KMS-11 (cell line): ENCODE data around the gene RGS11.

Source experiments
- H2AFZ ChIP-seq: fragments of 200-600 bp; sonication (generic); 2 replicates; pipeline ENCODE4 v1.6.1; 2016; ENCODE audit warnings: antibody characterized with exemption, mixed run types, low read depth
- H3K27ac ChIP-seq: fragments of 200-600 bp; sonication (generic); 2 replicates; pipeline ENCODE4 v1.6.1; 2016; ENCODE audit warnings: mild to moderate bottlenecking, mixed run types
- H3K27me3 ChIP-seq: fragments of 200-600 bp; sonication (generic); 2 replicates; pipeline ENCODE4 v1.6.1; 2017; ENCODE audit warnings: mild to moderate bottlenecking, low read depth, mixed run types, moderate library complexity; ENCODE audit not compliant: insufficient read depth
- H3K36me3 ChIP-seq: fragments of 200-600 bp; sonication (generic); 2 replicates; pipeline ENCODE4 v1.6.1; 2017; ENCODE audit warnings: mild to moderate bottlenecking, mixed run types; ENCODE audit not compliant: insufficient read depth
- H3K4me1 ChIP-seq: fragments of 200-600 bp; sonication (generic); 2 replicates; pipeline ENCODE4 v1.6.1; 2016; ENCODE audit warnings: mild to moderate bottlenecking, low read depth, mixed run types; ENCODE audit not compliant: poor library complexity, severe bottlenecking
- H3K4me2 ChIP-seq: fragments of 200-600 bp; sonication (generic); 2 replicates; pipeline ENCODE4 v1.7.0; 2016; ENCODE audit warnings: mild to moderate bottlenecking, mixed run types
- H3K4me3 ChIP-seq: fragments of 200-600 bp; sonication (generic); IDR thresholded peaks from 2 replicates; pipeline ENCODE4 v1.6.1; 2017; ENCODE audit warnings: low read depth, low read length, mixed read lengths; ENCODE audit not compliant: insufficient read depth
- H3K79me2 ChIP-seq: fragments of 200-600 bp; sonication (generic); 2 replicates; pipeline ENCODE4 v1.6.1; 2016; ENCODE audit warnings: low read depth, mixed run types; ENCODE audit not compliant: insufficient read depth
- H3K9ac ChIP-seq: fragments of 200-600 bp; sonication (generic); 2 replicates; pipeline ENCODE4 v1.6.1; 2016; ENCODE audit warnings: mild to moderate bottlenecking, mixed run types
- H4K20me1 ChIP-seq: fragments of 200-600 bp; sonication (generic); 2 replicates; pipeline ENCODE4 v1.6.1; 2016; ENCODE audit warnings: mild to moderate bottlenecking, mixed run types; ENCODE audit not compliant: insufficient read depth
- CTCF ChIP-seq: fragments of 200-600 bp; sonication (generic); conservative IDR thresholded peaks from 2 replicates; pipeline ENCODE4 v1.6.1; 2017; ENCODE audit warnings: low read depth, mild to moderate bottlenecking, antibody characterized with exemption, low read length, moderate library complexity, mixed read lengths

Gene RGS11

GRCh38 chr16:309476-309875 is 33.7 kb upstream of the RGS11 start:
- Histone ChIP-seq H3K36me3 (no peaks in the 10 kb centered on the region; the same call in 1 of the 2 replicates), H3K9ac (no peak overlapping the region), H3K27me3 (no peaks in the 10 kb centered on the region)

GRCh38 chr16:307691-308312 is 32.1 kb upstream of the RGS11 start:
- peaks cover 40% of the 10 kb centered on the region for H3K4me1 ChIP-seq
- H3K4me3 ChIP-seq = no peak overlapping the region
- H4K20me1 ChIP-seq = no peaks in the 10 kb centered on the region
- peak overlapping the region; percentile 70 for H3K4me2 ChIP-seq
- H3K27ac ChIP-seq = peak overlapping the region; percentile 87
- TF ChIP-seq CTCF = no peak
- peak overlapping the region; percentile 58; the same call in 1 of the 2 replicates for H3K9ac ChIP-seq
- H3K79me2 ChIP-seq = no peaks in the 10 kb centered on the region
- no peaks in the 10 kb centered on the region for H3K27me3 ChIP-seq
- no peaks in the 10 kb centered on the region; the same call in 1 of the 2 replicates for H3K36me3 ChIP-seq
- peak overlapping the region; percentile 20; the same call in 1 of the 2 replicates for H2AFZ ChIP-seq

More at GRCh38 chr16:309476-309875, 33.7 kb upstream of the RGS11 start:
- H3K4me3 ChIP-seq = no peak overlapping the region
- H3K4me1 ChIP-seq = peaks cover 40% of the 10 kb centered on the region
- H3K79me2 ChIP-seq = no peaks in the 10 kb centered on the region
- peak overlapping the region; percentile 2; the same call in 1 of the 2 replicates for H3K4me2 ChIP-seq
- H2AFZ ChIP-seq = no peak overlapping the region
- no peak for TF ChIP-seq CTCF
- no peaks in the 10 kb centered on the region for H4K20me1 ChIP-seq
- H3K27ac ChIP-seq = no peak overlapping the region

- H3K4me1 ChIP-seq = peaks cover 40% of the 10 kb centered on the region
- TF ChIP-seq CTCF = no peak
- peak overlapping the region; percentile 70 for H3K4me2 ChIP-seq
- peak overlapping the region; percentile 58 for H3K9ac ChIP-seq
- peak overlapping the region; percentile 20 for H2AFZ ChIP-seq
- no peak overlapping the region for H3K4me3 ChIP-seq
- H4K20me1 ChIP-seq = no peaks in the 10 kb centered on the region
- H3K36me3 ChIP-seq = no peaks in the 10 kb centered on the region; the same call in 1 of the 2 replicates
- H3K27ac ChIP-seq = peak overlapping the region; percentile 87
- no peaks in the 10 kb centered on the region for H3K27me3 ChIP-seq
- no peaks in the 10 kb centered on the region for H3K79me2 ChIP-seq
Observed at GRCh38 chr16:306911-307370, 31.2 kb upstream of the RGS11 start.

- Histone ChIP-seq H3K4me3 (no peak overlapping the region), H3K79me2 (no peaks in the 10 kb centered on the region), H4K20me1 (no peaks in the 10 kb centered on the region), H3K36me3 (no peaks in the 10 kb centered on the region; the same call in 1 of the 2 replicates), H3K4me1 (peaks cover 40% of the 10 kb centered on the region), H3K27ac (peak overlapping the region; percentile 87), H2AFZ (no peak overlapping the region), H3K27me3 (no peaks in the 10 kb centered on the region), H3K9ac (peak overlapping the region; percentile 58; the same call in 1 of the 2 replicates), H3K4me2 (peak overlapping the region; percentile 70)
- no peak for TF ChIP-seq CTCF
Observed at GRCh38 chr16:305916-306626, 30.3 kb upstream of the RGS11 start.
